T47D (cell line): ENCODE measurements around the gene TSPAN19.
A peak's percentile ranks its signal among the peaks of the same experiment; 100 is the strongest.

Experiments used
- DNase-seq, 2 experiments: peaks; one replicate each; pipeline versions ENCODE4 v3.0.0 to v3.0.0-alpha.2; 2011 to 2012; ENCODE audit warnings: low read depth in 1 of 2, low spot score in 1 of 2
- JUND ChIP-seq: IDR thresholded peaks from 2 replicates; pipeline ENCODE4 v1.6.1; 2012; ENCODE audit warnings: low read depth
- in situ Hi-C: cut with HindIII; loops from 2 replicates; pipeline ENCODE4 v1.10.0; 2016; ENCODE audit warnings: low sequenced_read_pairs, low pct_unique_long_range_greater_than_20kb

TSPAN19 gene

DNA sequence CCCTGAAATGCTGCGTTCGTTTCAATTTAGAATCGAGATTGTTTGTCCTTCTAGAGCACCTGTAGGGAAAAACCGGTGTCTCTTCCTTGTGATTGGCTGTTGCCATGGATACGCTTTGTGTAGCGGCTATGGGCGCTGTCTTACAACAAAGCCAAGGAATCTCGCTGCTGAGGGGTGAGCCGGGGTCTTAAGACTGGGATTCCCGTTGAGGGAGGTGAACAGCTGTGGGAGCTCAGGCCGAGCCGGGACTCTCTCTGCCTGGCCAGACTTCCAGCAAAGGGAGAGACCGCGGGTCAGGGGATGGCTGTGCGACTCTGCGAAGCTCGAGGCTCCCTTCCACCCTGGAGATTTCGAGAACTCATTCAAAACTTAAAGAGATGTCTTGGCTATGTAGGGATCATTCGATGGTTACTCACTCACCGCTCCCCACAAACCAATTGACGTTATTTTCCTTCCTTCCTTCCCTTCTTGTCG is at the start of gene TSPAN19, which contains the start of gene LRRIQ1:
Gene TSPAN19, minus strand, starts transcription at position 44 of the 474 bp plus-strand sequence. CDS start 6,331 bp downstream, outside the sequence.
Gene LRRIQ1, plus strand, starts transcription at position 118 of the 474 bp plus-strand sequence. CDS start 1,826 bp downstream, outside the sequence.
- peak; percentile 70 to 95 for DNase-seq
- no peak for TF ChIP-seq JUND
- in situ Hi-C loops, result loop anchor here (25.0 kb wide), 1 partner anchor 149 kb away; no protein-coding TSS in a partner anchor

DNA sequence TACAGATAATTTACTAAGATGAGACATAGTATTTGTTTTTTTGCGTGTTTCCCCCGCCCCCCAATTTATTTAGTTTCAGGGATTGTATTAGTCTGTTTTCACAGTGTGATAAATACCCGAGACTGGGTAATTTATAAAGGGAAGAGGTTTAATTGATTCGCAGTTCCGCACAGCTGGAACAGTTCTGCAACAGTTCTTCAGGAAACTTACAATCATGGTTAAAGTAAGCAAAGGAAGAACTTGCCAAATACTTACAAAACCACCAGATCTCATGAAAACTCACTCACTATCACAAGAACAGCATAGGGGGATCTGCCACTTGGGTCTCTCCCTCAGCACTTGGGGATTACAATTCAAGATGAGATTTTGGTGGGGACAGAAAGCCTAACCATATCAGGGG is 49.0 kb upstream of the TSPAN19 start:
- no peak for TF ChIP-seq JUND
- in situ Hi-C loops, result no loop called here
- no peak for DNase-seq

DNA sequence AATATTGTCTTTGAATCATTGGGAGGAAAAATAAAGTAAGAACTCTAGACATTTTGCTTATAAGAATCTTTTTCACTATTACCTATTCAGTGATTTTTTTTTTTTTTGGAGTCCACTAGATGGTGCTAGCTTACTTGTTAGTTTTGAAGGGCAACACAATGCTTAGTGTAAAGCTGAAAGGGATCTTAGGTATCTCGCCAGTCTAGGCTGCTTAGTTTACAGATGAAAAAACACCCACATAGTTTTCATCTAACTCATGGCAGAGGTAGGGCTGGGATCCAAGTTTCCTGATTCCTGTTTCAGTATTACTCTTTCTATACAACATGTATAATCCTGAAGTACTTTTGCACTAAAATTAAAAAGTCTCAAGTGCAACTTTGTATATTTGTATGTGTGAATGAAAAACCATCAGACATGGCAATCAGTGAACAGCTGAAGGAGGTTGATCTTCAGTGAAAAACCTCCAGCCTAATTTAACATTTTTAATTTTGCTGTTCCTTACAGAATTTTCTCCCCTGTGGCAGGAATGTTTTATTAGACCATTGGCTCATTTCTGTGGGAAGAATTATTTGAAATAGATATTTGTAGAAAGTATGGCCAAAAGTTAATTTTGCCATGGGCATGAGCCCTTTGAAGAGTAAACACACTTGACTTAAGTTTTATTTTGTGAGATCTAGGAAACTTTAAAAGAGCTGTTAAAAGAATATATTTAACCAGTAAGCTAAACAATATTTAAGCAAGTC is 40.8 kb upstream of the TSPAN19 start:
- peak; percentile 41 to 80 for DNase-seq

DNA sequence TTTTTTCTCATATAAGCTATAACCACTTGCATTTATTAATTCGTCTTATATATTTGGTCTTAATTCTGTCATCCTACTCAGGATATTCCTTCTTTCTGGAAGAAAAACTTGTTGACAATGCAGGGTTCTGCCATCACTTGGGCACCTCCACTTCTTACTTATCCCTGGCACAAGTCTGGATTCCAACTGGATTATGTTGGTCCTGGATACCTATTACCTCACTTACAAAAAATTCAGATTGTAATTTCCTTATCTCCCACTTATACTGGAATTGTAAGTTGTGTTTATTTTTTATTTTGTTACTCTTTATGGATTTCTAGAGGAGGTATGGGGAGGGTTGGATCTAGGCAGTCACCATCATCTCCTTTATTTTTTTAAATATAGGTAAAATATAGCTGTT is 36.7 kb upstream of the TSPAN19 start:
- no peak for TF ChIP-seq JUND
- DNase-seq, result no peak
- in situ Hi-C loops, result no loop called here

More for the DNA sequence above, 40.8 kb upstream of the TSPAN19 start:
- no peak for TF ChIP-seq JUND
- in situ Hi-C loops, result no loop called here

DNA sequence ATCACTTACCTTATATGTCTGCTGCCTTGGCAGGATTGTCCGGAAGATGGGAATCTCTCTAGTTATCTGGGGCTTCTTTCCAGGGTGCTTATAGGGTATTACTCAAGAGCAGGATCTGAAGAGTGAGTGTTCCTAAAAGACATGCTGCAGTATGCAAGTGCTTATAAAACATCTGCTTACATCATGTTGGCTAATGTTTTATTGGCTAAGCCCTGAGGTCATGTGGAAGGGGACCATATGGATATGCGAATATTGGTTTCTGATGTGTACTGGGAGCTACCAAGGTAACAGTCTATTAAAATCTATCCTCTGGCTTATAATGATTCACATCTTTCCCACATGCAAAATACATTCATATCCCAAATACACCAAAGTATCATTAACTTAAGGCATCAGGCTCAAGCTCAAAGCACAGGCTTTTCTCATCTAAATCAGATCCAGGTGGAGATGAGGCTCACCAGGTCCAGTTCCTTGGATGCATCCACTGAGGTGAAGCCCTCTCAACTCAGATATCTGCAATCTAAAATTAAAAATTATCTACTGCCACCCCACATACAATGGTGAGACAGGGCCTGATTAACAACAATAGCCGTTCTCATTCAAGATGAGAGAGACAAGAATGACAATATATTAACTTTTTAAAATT is 29.9 kb upstream of the TSPAN19 start:
- TF ChIP-seq JUND, result no peak
- in situ Hi-C loops, result no loop called here
- no peak for DNase-seq

DNA sequence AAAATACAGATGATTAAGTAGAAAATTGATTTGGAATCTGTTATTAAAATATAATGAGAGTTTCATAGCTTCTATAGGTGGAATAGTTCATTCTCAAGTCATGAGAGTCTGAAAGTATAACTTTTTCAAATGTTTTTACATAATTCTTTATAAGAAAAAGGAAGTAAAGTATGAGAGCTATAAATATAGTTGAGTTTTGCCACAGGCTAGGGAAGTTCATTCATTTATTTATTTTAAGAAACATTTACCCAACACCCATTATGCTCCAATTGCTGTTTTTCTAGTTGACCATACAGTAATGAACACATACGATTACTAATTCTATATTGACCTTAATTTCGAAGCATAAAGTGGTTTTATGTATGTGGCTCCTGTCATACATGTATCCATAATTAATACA is 24.8 kb upstream of the TSPAN19 start:
- TF ChIP-seq JUND, result no peak
- in situ Hi-C loops, result no loop called here
- DNase-seq, result no peak

DNA sequence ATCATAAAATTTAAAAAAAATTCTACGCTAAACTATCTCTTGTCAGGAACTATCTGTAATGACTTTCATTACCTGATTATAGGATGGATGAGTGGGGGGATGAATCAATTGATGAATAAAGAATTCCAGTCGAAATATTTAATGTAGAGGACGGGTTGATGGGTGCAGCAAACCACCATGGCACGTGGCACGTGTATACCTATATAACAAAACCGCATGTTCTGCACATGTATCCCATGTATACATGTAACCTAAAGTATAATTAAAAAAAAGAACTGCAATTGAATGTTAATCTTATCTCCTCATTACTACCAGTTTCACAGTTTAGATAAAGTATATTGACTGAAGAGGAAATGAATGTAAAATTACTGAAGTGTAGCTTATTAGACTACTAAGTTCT is 23.5 kb upstream of the TSPAN19 start:
- in situ Hi-C loops, result no loop called here
- DNase-seq, result no peak
- no peak for TF ChIP-seq JUND

DNA sequence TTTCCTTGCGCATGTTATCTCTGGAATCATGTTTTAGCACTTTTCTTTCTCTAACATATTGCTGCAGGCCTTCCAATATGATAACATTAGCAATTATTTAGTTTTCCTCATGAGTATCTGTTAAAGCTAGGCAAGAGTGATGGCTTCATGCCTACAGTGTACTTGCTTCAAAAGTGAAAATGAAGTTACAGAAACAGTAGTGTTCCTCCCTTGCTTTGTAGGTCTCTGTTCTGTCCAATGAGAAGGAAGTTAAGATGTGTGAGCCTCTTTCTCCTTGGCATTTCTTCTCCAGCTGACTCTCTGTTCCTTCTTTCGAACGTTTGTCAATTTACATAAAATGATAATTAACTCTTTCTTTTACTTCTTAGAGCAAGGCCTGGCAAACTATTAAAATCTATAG is 22.3 kb upstream of the TSPAN19 start:
- no peak for DNase-seq
- no peak for TF ChIP-seq JUND
- in situ Hi-C loops, result no loop called here

DNA sequence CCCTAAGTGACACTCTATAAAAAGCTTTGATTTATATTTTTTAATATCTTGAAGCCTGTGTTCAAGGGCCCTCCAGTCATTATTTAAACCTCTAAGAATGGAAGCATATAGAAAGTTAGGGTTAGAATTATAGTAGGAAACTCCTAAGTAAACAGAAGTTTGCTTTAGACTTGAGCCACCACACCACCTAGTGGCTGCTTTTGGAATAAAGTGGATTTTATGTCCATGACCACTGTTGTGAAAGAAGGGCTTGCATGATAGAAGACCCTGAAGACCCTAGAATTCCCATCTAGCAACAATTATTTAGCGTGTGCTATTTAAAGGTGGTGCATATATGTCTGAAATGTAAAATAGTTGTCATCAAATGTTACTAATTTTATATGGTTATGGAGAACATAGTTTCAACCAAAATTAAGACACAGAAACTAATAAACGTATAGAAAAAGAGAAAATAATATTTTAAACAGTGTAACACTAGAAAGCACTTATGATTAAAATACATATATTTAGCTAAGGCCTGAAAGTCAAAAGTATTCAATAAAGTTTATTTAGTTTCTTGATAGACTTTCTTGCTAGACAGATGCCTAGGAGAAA is 21.4 kb upstream of the TSPAN19 start:
- DNase-seq, result peak; percentile 23 to 79
- no peak for TF ChIP-seq JUND
- in situ Hi-C loops, result no loop called here

DNA sequence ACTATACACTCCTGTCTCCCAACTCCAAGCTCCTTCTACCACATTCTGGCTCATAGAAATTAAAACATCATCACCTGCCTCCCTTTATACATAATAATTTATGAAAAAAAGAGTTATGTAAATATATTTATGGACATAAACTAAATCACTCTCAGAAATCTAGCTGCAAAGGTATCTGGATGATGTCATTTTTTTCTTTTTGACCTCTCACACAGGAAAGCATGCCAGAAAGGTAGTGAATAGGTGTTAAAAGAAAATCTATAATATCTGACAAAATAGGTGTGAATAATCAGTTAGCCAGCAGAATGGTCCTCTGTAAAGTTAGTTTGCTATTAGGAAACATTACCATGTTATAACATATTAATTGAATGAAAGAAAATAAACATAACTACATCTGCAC is 7.8 kb upstream of the TSPAN19 start:
- in situ Hi-C loops, result loop anchor here (25.0 kb wide), 1 partner anchor 157 kb away; no protein-coding TSS in a partner anchor
- no peak for TF ChIP-seq JUND
- DNase-seq, result no peak

DNA sequence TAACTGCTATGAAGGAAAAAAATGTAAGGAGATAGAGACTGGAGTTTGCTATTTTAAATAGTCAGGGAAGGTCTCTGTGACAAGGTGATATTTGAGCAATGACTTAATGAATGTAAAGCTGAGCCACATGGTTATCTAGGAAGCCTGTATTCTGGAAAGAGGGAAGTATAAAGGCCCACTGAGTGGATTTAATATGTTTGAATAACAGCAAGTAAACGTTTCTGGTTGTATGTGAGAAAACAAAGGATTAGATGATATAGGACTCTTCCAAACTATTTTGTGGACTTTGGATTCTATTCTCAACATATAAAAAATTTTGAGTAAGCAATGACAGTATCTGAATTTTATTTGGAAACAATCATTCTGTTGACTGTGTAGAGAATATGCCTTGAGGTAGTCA is 5.3 kb upstream of the TSPAN19 start:
- peak in 1 of 2 experiments; percentile 40 for DNase-seq
- TF ChIP-seq JUND, result no peak; the same call in 1 of the 2 replicates
- in situ Hi-C loops, result loop anchor here (25.0 kb wide), 1 partner anchor 154 kb away; no protein-coding TSS in a partner anchor

DNA sequence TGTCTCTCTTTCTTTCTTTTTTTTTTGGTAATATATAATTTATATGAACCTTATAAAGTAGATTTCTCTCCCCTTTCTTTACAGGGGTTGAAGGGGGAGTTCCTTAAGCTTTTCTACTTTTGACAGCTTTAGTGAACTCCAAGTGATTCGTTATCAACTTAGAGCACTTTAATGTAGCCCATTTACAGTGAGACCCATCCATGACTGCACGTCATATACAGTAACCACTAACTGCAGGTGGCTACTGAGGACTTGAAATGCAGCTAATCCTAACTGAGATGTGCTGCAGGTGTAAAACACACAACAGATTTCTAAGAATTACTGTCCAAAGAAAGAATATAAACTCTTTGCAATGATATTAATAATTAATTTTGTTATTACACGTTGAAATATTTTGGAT is 656 bp upstream of the TSPAN19 start:
- in situ Hi-C loops, result loop anchor here (25.0 kb wide), 1 partner anchor 149 kb away; no protein-coding TSS in a partner anchor
- DNase-seq, result no peak
- TF ChIP-seq JUND, result no peak
